HG03342 (cell line): ENCODE results near the gene GID4.

Experiments used
- ATAC-seq: cut with Tn5 transposase; IDR thresholded peaks from one replicate; pipeline ENCODE4 v1.9.1; 2021; ENCODE audit warnings: mild to moderate bottlenecking, moderate library complexity; ENCODE audit not compliant: unreplicated experiment

GID4 gene

DNA sequence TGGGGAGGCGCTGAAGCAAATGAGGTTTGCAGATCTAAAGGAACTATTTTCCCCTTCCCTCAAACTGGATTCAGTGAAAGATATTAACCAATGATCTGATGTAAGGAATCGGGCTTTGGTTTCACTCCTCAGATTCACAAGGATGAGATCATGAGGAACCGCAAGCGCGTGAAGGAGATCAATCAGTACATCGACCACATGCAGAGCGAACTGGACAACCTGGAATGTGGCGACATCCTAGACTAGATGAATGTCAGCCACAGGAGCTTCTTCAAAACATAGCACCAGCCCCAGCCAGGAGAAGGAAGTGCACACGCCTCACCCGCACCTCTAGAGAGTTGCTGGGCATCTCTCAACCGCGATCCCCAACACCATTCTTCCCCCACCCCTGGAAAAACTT is 22.8 kb upstream of the GID4 start:
- ATAC-seq, result no peak

DNA sequence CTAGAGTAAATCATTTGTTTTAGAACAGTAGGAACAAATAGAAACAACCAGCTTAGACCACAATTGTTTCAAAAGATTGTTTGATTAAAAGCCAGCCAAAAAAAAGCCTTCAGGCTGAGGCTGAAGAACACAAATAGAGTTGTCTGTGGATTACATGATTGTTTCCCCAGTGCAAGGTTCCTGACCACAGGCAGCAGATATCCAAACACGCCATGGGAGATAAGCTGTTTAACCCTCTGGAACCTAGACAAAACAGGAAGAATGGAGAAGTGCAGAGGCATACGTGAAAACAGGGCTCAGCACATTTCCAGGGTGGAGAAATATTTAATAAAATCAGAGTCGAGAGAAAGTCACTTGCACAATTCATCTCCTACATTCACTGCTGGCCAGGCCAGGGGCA is 21.2 kb upstream of the GID4 start:
- ATAC-seq, result no peak

DNA sequence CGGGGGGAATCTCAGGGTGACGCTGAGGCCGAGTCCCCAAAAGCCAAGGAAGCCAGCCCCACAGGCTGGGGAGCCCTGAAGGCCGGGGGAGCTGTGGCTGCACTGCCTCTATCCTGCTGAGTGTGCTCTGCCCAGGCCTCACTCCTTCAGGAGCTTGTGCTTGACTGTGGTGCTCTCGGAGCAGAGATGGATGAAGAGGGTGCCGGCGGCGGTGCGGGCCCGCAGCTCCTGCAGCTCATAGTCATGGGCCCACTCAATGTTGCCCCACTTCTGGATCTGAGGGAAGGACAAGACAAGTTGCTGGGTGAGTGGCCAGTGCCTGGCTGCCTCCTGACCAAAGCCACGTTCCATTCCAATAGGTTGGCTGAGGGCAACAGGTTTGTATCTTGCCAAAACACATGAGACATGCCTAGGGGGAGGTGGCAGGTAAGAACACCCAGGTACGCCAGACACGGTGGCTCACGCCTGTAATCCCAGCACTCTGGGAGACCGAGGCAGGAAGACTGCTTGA is 20.7 kb upstream of the GID4 start:
- ATAC-seq, result no peak

DNA sequence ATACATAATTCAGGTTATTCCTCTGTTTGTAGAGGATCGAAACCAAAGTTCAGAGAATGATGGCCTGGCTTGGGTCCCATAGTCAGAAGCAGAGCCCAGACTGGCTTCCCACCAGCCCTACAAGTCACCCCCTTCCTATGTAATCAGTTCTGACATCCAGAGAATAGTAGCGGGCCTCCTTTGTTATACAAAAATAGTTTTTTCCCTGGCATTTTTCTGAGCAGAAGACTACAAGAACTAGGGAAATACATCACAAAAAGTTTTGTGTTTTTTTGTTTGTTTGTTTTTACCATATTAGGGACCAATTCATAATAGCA is 19.4 kb upstream of the GID4 start:
- ATAC-seq, result no peak

DNA sequence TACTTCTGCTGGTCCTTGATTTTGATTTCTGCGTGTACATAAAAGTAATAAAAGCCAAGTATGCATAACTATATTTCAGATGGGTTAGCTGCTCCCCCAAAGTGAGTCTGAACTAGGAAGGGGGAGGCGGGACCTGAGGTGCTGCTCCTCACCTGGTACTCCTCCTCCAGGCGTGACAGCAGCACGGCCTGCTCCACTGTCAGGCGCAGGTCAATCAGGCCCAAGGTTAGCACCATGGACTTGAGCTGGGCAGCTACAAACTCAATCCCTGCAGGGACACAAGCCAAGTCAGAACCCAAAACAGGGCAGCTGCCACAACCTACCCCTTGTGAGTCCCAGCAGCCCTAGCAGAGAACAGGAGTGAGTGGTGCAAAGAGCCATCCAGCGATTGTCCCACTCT is 18.2 kb upstream of the GID4 start:
- no peak for ATAC-seq

DNA sequence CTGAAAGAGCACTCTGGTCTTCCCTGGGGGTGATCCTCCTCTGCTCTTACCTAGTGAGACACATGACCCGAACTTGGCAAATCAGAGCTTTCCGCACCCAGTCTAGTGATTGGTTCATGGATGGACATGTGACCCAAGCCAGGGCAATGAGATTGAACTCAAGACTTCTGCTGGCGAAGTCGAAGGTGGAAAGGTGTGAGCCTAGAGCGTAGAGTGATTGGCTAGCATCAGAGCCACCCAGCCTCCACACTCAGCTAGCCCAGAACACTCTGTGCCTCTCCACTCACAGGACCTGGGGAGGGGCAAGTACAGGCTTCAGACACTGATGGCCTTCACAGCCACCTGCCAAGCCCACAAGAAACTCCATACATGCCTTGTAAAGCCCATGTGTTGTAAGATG is 17.8 kb upstream of the GID4 start:
- no peak for ATAC-seq

DNA sequence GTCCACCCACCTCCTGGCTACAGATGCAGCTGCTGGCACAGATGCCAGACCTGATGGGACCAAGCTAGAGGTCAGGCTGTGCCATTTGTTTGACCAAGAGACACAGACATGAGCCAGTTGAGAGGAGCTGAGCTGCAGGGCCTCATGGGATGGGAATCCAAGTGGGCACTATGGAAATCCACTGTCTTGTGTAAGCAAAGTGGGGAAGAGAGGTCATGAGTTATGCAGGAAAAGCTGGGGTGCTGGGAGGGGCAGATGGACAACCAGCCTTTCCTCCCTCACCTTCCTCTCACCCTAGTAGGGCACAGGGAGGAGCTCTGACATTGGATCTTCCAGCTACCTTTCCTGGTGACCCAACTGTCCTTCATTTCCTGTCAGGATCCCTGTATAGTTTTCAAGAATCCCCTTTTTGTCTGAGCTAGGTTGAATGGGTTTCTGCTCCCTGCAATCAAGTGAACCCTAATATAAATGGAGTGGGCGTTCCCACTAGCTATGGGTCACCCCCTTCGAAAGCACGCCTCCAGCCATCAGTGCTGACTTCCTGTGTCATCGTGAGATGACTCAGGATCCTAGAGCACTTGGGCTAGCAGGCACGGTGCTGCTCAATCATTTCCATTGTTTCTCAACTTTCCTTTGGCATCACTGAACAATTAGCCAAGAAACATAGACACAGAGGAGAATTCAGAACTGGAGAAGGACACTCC is 13.8 kb upstream of the GID4 start:
- ATAC-seq, result peak; percentile 86

DNA sequence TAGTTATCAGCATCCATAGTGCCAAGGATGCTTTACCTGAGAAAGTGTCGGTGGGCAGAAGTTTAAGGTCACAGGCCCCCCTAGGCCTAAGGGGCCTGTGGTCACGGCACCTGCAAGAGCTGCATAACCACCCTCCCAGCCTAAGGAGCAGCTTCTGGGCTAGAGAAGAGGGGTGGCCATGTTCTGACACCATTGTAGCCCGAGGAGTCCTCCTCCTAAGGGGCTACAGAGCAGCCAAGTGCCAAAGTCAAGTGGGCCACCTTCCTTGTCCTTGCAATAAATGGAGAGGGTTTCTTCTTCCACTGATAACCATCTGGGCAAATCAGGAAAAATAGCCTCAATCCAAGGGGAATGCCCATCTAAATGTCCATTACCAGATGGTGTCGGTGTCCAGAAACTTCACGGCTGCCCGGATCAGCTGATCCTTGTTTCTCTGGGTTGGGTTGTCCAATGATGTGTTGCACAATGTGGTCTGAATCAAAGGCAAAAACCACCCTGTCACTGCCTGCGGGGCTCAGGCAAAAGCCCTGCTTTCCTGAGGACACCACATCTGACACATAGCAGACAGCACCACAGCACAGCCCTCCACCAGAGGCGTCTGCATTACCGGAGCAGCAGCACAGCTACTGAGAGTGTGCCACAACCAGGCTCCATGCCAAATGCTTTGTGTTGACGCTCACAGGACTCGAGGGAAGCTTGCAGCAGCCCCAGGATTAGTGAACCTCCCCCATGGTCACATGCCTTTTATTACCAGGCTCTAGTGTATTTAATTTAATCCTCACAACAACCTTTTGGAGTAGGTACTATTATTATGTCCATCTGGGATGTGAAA is 13.0 kb upstream of the GID4 start:
- peak; percentile 10 for ATAC-seq

DNA sequence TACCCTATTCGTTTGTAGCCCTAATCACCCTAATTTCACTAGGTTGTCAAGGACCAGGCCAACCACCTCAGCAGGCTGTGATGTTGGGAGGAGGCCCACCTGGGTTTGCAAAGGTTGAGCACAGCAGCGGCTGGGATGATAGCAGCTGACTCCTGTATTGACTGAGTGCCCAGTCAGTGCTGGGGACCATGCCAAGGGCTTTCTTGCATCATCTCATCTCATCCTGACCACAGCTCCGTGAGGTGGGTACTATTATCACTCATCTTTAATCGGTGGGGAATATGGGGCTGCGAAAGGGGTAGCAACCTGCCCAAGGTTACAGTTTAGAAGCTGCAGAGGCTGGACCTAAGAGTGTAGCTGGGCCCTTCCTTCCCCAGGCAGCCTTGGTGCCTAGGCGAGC is 11.9 kb upstream of the GID4 start:
- no peak for ATAC-seq

DNA sequence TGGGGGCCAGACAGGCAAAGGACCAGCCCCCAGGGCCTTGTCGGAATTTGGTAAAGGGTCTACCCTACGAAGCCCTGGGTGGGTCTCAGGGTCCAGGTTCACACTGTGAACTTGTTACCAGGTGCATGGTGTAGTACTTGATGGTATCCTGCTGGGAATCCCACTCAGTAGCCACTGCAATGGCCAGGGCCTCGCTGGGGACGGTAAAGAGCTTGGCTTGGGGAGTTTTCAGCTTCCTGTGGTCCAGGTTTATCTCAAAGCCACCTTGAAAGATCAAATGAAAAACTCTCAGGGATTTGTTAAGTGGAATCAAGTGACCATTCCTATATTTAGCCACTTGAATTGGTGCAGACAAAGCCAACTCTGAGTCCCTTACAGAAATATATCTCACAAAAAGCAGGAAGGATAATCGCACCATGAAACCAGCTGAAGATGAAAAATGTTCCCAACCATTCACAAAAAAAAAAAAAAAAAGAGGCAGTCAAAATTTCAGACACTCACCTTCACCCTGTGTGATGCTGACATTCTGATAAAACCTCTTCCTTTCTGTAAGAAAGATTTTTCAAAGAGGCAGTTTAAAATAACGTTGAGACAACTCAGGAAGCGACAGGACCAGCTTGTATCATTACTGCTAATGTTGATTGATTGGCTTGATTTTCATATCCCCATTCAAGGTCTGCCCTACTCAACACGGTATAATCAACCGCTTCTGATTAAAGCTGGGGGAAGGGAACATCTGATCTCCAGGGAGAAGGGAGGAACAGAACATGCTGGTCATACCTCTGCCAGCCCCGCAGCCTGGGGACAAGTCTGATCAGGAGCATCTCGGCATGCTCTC is 10.9 kb upstream of the GID4 start:
- ATAC-seq, result no peak

DNA sequence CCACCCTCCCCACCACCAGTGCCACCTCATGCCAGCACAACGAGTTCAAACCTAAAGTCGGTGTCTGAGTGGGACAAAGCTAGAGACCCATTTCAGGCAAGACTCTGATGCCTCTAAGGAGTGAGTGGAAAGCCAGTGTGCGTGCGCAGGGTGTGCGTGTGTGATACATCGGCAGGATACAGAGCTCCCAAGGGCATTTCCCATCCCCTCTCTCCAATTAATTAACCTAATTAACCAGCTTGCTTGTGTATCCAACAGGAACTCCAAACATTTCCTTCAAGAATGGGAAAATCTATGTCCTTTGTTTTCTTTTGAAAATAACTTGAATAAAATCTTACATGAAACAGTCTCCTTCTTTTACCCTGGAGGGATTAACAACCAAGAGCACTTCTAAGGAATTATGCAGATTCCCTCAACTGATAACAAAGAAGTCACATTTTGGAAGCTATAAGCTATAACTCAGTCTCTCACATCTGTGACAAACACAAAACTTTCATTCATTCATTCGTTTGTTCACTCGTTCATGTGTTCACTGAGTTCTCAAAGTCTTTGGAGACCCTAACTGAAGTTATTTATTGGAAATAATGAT is 10.2 kb upstream of the GID4 start:
- ATAC-seq, result no peak

DNA sequence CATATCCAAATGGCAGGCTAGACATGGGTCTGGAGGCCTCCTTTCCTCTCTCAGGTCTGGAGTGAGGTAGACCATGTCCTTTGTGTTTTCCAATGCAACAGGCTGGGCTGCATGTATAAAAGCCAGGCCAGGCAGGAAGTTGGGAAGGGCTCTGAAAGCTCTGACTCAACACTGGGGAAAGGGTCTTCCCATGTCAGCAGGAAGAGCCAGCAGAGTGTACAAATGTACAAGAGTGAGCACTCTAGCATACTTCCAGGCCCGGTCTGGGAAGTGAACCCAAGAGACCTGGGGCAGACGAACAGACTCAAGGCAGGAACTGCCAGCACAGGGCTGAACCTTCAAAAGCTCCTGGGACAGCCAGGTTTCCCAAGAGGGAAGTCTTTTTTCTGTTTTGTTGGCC is 7.3 kb upstream of the GID4 start:
- no peak for ATAC-seq

DNA sequence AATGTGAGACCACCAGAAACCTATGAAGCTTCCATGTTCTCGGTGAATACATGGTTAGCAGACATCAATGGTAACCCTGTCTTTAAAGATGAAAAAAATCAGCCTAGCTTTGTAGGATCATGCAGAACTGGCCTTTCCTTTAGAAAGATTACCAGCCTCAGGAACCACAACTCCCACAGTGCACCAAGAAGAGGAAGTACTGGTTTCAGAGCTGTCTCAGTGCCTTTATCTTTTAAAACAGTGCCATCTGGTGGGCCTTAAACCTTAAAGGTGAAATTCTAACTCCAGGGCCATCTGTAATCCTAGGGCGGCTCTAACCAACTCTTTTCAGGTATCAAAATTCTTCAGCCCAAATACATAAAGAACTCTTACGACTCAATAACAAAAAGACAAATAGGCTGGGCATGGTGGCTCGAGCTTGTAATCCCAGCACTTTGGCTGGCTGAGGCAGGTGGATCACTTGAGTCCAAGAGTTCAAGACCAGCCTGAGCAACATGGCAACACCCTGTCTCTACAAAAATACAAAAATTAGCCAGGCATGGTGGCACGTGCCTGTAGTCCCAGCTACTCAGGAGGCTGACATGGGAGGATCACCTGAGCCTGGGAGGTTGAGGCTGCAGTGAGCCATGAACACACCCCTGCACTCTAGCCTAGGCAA is 5.6 kb upstream of the GID4 start:
- ATAC-seq, result no peak

DNA sequence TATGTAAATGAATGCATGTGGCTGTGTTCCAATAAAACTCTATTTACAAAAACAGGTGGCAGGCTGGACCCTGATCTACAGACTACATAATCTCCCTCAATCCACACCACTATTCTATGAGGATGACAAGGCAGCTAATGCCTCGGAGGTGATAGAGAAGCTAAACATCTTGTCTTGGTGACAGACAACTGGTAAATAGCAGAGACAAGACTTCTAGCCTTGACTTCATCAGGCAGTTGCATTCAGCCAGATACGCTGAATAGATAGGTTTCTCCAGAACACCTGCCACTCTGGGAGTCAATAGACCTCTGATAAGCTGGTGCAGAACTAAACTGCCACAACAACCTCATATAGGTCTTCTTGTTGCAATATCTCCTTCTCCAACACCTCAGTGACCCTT is 3.5 kb upstream of the GID4 start:
- no peak for ATAC-seq

DNA sequence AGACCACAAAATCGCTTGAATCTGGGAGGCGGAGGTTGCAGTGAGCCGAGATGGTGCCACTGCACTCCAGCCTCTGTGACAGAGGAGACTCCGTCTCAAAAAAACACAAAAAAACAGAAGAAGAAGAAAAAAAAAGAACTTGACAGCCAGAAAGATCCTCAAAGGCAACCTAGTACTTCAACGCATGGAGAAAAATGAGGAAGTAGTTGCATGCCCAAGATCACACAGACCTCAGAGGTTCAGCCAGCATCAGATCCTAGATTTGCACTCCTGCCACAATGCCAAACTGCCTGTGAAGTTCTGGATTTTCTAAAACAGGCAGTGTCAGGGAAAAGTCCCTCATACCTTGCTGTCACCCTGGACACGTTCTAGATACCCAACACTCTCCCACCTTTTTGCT is 1.7 kb upstream of the GID4 start:
- ATAC-seq, result no peak

DNA sequence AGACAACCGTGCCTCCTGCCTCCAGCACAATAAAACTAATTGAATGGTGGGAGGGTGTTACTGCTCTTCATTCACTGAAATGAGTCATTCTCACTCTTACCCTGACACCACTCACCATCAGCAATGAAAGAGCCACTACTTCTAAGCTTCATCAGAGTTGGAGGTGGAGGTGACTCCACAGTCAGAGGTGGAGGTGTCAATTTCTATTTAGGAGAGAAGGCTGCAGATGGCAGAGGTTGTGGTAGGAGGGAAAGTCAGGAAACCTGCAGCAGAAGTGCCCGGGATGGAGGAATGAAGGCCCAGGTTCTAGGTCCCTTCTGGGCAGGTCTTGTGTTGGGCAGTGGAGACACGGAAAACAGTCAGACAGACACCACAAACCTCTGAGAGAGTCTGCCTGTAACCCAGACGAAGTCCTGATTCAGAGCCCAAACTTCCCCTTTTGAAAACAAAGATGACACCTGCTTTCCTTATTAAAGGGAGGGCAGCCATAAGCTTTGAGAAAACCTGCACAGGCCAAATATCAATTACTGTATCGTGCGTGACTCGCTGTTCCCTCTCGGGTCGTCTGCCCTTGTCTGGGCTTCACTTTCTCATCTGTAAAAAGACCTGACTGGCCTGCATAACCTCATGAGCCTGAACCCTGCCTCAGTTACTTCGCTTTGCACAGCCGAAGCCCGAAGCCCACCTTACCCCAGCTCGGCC is 908 bp upstream of the GID4 start:
- no peak for ATAC-seq

DNA sequence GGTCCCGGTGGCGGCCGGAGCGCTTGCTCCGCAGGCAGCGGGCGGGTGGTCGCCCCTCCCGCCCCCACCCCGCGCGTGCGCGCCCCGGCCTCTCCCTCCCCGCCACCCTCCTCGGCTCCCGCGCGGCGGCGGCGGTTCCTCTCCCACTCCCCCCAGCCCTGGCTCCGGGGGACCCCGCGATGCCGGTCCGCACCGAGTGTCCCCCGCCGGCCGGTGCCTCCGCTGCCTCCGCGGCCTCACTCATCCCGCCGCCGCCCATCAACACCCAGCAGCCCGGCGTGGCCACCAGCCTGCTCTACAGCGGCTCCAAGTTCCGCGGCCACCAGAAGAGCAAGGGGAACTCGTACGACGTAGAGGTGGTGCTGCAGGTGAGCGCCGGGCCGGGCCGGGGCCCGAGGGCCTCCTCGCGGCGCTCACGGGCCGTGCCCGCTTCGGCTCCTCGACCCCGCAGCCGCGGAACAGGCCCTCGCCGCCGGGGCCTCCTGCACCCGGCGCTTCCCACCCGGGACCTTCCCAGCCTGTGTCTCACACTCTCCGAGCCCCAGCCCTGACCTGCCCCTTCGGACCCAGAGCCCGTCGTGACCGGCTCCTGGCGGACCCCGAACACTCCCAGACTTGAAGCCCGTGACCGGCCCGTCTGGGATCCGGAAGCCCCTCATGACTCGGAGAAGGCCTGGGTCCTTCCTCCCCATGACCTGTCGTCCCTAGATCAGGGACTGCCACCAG is 490 bp downstream of the GID4 start:
- ATAC-seq, result peak; percentile 21

DNA sequence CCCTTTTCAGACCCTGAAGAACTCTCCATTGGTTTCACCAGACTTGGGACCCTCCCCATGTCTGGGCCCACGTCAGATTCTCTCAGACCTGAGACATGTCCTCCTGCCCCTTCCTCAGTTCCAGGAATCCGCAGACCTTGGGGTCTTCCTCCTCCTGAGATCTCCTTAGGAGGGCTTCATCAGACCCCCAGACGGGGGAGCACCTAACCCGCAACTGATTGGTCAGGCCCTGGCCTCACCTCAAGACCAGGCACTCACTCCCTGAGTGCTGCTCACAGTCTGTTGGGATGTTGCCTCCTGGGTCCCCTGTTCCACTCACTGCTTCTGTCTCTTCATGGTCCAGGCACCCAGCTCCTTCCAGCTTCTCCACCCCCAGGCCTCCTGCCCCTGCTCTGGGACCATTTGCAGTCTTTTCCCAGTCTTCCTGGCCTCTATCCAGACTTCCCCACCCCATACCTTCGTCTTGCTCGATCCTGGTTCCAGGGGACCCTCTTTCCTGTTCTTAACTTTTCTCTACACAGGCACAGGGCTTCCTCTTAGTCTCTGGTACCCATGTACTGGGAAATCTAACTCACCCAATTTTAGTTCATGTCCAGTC is 1.2 kb downstream of the GID4 start:
- ATAC-seq, result no peak

DNA sequence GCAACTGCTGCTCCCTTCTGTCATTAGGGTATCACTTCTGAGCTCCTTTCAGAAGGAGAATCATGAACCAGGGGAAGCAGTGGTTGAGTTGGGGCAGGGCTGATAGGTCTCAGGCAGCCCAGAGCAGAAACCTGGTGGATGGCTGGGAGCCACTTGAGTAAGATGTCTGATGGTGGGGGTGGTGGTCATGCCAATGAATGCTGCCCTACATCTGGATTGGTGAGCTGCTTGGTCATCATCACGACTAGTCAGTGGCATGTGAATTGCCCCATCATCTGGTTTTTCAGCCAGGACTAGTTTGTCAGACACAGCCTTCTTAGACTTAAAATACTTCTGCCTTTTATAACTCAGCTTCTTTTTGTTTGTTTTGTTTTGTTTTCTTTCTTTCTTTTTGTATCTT is 2.6 kb downstream of the GID4 start:
- ATAC-seq, result no peak
